Measurements from ENCODE around the gene RAB39A.
A peak's percentile ranks its signal among the peaks of the same experiment; 100 is the strongest.
"Not testable (repeated sequence)": the region's sequence is repeated elsewhere in the genome, so short reads cannot be mapped to it uniquely, and the experiment has no call there.

The RAB39A gene, protein sequence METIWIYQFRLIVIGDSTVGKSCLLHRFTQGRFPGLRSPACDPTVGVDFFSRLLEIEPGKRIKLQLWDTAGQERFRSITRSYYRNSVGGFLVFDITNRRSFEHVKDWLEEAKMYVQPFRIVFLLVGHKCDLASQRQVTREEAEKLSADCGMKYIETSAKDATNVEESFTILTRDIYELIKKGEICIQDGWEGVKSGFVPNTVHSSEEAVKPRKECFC

DNA sequence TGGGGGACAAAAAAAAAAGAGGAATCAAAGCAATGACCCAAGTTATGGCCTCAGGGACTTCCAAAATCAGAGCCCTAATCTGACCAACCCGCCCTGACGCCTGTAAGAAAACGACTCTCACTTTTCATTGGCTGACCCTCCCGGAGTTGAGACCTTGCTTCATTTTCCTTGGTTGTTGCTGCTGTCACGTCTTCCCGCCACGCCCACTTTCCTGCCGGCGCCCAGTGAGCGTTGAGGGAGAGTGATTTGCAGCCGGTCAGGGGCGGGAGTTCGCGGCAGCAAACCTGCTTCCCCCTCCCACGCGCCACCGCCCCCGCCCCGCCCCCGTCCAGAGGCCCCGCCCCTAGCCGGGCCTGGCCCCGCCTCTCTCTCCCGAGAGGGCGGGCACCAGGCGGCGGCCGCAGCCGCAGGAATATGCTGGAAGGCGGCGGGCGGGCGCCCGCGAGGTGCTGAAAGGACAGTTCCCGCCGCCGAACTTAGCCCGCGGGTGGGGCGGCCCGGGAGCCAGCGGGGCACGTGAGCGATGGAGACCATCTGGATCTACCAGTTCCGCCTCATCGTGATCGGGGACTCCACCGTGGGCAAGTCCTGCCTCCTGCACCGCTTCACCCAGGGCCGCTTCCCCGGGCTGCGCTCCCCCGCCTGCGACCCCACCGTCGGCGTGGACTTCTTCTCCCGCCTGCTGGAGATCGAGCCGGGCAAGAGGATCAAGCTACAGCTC, at the start of gene RAB39A:
TSS of gene RAB39A (plus strand) at position 403 of the 721 bp plus-strand sequence. CDS start at position 524, 121 bp downstream.
- DNase-seq (ENCODE audit: low read depth in 2 of 2), result peak; percentile 90 to 91
- peak within 1 kb of the TSS; percentile 40 to 49 for H3K4me3 ChIP-seq (replicated peaks in 1 of 2; ENCODE audit: low read depth in 2 of 2, low read length in 2 of 2)
- TF ChIP-seq, protein P1, sequence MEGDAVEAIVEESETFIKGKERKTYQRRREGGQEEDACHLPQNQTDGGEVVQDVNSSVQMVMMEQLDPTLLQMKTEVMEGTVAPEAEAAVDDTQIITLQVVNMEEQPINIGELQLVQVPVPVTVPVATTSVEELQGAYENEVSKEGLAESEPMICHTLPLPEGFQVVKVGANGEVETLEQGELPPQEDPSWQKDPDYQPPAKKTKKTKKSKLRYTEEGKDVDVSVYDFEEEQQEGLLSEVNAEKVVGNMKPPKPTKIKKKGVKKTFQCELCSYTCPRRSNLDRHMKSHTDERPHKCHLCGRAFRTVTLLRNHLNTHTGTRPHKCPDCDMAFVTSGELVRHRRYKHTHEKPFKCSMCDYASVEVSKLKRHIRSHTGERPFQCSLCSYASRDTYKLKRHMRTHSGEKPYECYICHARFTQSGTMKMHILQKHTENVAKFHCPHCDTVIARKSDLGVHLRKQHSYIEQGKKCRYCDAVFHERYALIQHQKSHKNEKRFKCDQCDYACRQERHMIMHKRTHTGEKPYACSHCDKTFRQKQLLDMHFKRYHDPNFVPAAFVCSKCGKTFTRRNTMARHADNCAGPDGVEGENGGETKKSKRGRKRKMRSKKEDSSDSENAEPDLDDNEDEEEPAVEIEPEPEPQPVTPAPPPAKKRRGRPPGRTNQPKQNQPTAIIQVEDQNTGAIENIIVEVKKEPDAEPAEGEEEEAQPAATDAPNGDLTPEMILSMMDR (IDR thresholded peaks at IDR 0.05; ENCODE audit: low read depth, low read length), result no peak

- not testable (repeated sequence) for H3K4me3 ChIP-seq (replicated peaks in 1 of 2; ENCODE audit: low read depth in 2 of 2, low read length in 2 of 2); DNase-seq (ENCODE audit: low read depth in 2 of 2)
These were observed 46.8 kb upstream of the RAB39A start for GRCh38 chr11:107881471-107881870.

DNA sequence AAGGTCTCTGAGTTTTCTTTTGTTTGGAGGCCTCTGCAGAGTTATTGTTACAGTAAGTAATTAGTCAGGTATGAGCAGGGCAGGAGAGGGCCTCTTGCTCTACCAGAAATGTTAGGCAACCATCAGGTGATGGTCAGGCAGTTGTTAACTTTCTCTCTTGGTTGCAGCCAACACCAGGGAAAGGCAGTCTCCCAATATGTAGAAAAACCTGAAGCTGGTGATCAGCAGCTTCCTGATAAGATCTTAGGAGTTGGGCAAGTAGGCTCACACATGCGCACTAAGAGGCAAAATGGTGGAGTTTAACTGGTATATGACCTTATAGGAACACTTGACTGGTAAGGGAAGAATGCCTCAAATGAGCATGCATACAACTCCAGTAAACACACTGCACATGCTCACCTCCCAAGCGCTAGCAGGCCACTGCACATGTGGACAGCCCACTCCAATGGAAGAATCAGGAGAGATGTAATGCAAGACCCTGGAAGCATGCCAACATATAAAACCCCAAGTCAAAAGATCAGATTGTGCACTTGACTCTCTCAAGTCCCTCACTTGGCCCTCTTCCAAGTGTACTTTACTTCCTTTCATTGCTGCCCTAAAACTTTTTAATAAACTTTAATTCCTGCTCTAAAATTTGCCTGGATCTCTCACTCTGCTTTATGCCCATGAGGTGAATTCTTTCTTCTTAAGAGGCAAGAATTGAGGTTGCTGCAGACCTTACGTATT, 46.0 kb upstream of the RAB39A start:
- no peak for DNase-seq (ENCODE audit: low read depth in 2 of 2)
- no peak overlapping the region for H3K4me3 ChIP-seq (replicated peaks in 1 of 2; ENCODE audit: low read depth in 2 of 2, low read length in 2 of 2)
- TF ChIP-seq, protein P1 (IDR thresholded peaks at IDR 0.05; ENCODE audit: low read depth, low read length), result no peak

GRCh38 chr11:107898270-107898669, 30.0 kb upstream of the RAB39A start:
- TF ChIP-seq, protein P1 (IDR thresholded peaks at IDR 0.05; ENCODE audit: low read depth, low read length), result peak; percentile 63
- no peak overlapping the region for H3K4me3 ChIP-seq (replicated peaks in 1 of 2; ENCODE audit: low read depth in 2 of 2, low read length in 2 of 2)
- peak; percentile 66 to 67 for DNase-seq (ENCODE audit: low read depth in 2 of 2)

GRCh38 chr11:107908211-107908610, 20.0 kb upstream of the RAB39A start:
- no peak for DNase-seq (ENCODE audit: low read depth in 2 of 2)
- TF ChIP-seq, protein P1 (IDR thresholded peaks at IDR 0.05; ENCODE audit: low read depth, low read length), result no peak
- H3K4me3 ChIP-seq (replicated peaks in 1 of 2; ENCODE audit: low read depth in 2 of 2, low read length in 2 of 2), result no peak overlapping the region

DNA sequence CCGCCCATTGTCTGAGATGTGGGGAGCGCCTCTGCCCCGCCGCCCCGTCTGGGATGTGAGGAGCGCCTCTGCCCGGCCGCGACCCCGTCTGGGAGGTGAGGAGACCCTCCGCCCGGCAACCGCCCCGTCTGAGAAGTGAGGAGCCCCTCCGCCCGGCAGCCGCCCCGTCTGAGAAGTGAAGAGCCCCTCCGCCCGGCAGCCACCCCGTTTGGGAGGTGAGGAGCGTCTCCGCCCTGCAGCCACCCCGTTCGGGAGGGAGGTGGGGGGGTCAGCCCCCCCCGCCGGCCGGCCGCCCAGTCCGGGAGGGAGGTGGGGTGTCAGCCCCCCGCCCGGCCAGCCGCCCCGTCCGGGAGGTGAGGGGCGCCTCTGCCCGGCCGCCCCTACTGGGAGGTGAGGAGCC, 15.8 kb upstream of the RAB39A start:
- not testable (repeated sequence) for H3K4me3 ChIP-seq (replicated peaks in 1 of 2; ENCODE audit: low read depth in 2 of 2, low read length in 2 of 2); DNase-seq (ENCODE audit: low read depth in 2 of 2)

- TF ChIP-seq, protein P1 (IDR thresholded peaks at IDR 0.05; ENCODE audit: low read depth, low read length), result no peak
- no peak for DNase-seq (ENCODE audit: low read depth in 2 of 2)
- H3K4me3 ChIP-seq (replicated peaks in 1 of 2; ENCODE audit: low read depth in 2 of 2, low read length in 2 of 2), result no peak overlapping the region
These were observed 13.0 kb upstream of the RAB39A start for GRCh38 chr11:107915229-107915628.

Data from cardiac fibroblast (primary cell).